K562 (cell line): ENCODE measurements around the gene C9orf153. TPM values are rescaled to one million over a fixed set of nuclear protein-coding genes. Genes with fewer than 3 reads are reported as not detected.

Source experiments
- ATAC-seq: fragments of 200-7000 bp; cut with Tn5 transposase; 3 replicates; pipeline ENCODE4 v1.9.1; 2020; ENCODE audit warnings: moderate library complexity
- BruUV-seq: library from RNA; stranded (reverse); fragments of 400-500 nt; replicated peaks from 2 replicates; lab custom pipeline; 2021; lab: Mats Ljungman, UMichigan
- CTCF ChIA-PET: fragments of 300-600 bp; formaldehyde crosslinking; extraction: SDS; loops from one replicate; lab custom pipeline; 2021; ENCODE audit warnings: low intra/inter-chr PET ratio; lab: Yijun Ruan, JAX
- POLR2A ChIA-PET: fragments of 300-600, 350-650 bp; sonication (Branson Sonifier 250); formaldehyde crosslinking; extraction: SDS; loops from one replicate; lab custom pipeline; 2021; ENCODE audit warnings: antibody characterized with exemption, inconsistent platforms; lab: Yijun Ruan, JAX
- DNase-seq, 4 experiments: peaks; one replicate each; pipeline versions ENCODE4 v3.0.0 to v3.0.0-alpha.2; 2011 to 2018; ENCODE audit warnings: low spot score in 3 of 4, mixed read lengths in 3 of 4; ENCODE audit errors: extremely low read depth in 1 of 4
- FAIRE-seq: peaks from 2 replicates; lab custom pipeline; 2011; peaks lifted over from hg19 to GRCh38; lab: Jason Lieb, UNC
- H2AFZ ChIP-seq: 2 replicates; pipeline ENCODE4 v1.6.0; 2011; ENCODE audit warnings: low read depth, low read length, control low read depth, inconsistent platforms
- H3K27ac ChIP-seq: fragments of 200-600 bp; 3 replicates; pipeline ENCODE4 v1.8.0; 2011; ENCODE audit warnings: low read depth, mild to moderate bottlenecking, control low read depth, inconsistent platforms, low read length, moderate library complexity, mixed read lengths; ENCODE audit errors: extremely low read depth
- H3K27me3 ChIP-seq, 2 experiments: fragments of 300-600 bp in 1 of 2; 2 replicates in 1 of 2; 3 replicates in 1 of 2; pipeline versions ENCODE4 v1.6.0 to v1.8.0; 2011; ENCODE audit warnings: inconsistent platforms in 2 of 2, low read length in 2 of 2, mild to moderate bottlenecking in 1 of 2, mixed read lengths in 1 of 2, moderate library complexity in 1 of 2; ENCODE audit not compliant: control insufficient read depth in 2 of 2, insufficient read depth in 2 of 2
- H3K36me3 ChIP-seq: fragments of 300-600 bp; 3 replicates; pipeline ENCODE4 v1.8.0; 2011; ENCODE audit warnings: mild to moderate bottlenecking, low read length, inconsistent platforms; ENCODE audit not compliant: control insufficient read depth, insufficient read depth
- H3K4me1 ChIP-seq, 2 experiments: fragments of 200-600 bp in 1 of 2; replicated peaks in 1 of 2; 2 replicates in 1 of 2; 3 replicates in 1 of 2; pipeline versions ENCODE4 v1.5.1 to v1.8.0; 2011; ENCODE audit warnings: inconsistent platforms in 2 of 2, low read length in 2 of 2, mild to moderate bottlenecking in 1 of 2, mixed read lengths in 1 of 2, moderate library complexity in 1 of 2; ENCODE audit not compliant: control insufficient read depth in 2 of 2, insufficient read depth in 2 of 2
- H3K4me2 ChIP-seq: 2 replicates; pipeline ENCODE4 v1.6.1; 2011; ENCODE audit warnings: low read length, control low read depth, inconsistent platforms, mixed read lengths; ENCODE audit not compliant: insufficient read depth
- H3K4me3 ChIP-seq: fragments of 200-600 bp; sonication (generic), shearing (Covaris generic); 2 replicates; pipeline ENCODE4 v1.5.1; 2016; ENCODE audit warnings: control low read depth, inconsistent platforms
- H3K79me2 ChIP-seq: fragments of 200-600 bp; 3 replicates; pipeline ENCODE4 v1.8.0; 2011; ENCODE audit warnings: low read length, inconsistent platforms; ENCODE audit not compliant: control insufficient read depth, insufficient read depth
- H3K9ac ChIP-seq, 2 experiments: 2 replicates each; pipeline versions ENCODE4 v1.6.0 to v1.6.1; 2011; ENCODE audit warnings: low read depth in 2 of 2, low read length in 2 of 2, control low read depth in 1 of 2, inconsistent platforms in 1 of 2, mild to moderate bottlenecking in 1 of 2, mixed read lengths in 1 of 2; ENCODE audit not compliant: insufficient read depth in 1 of 2
- H3K9me1 ChIP-seq: one replicate; pipeline ENCODE4 v1.6.0; 2011; ENCODE audit warnings: inconsistent platforms, mild to moderate bottlenecking, low read length, moderate library complexity; ENCODE audit not compliant: control insufficient read depth, insufficient read depth
- H3K9me3 ChIP-seq: replicated peaks from 2 replicates; pipeline ENCODE4 v1.5.1; 2011; ENCODE audit warnings: low read depth, low read length, inconsistent platforms; ENCODE audit not compliant: control insufficient read depth, insufficient read depth
- H4K20me1 ChIP-seq: replicated peaks from 2 replicates; pipeline ENCODE4 v1.6.1; 2011; ENCODE audit warnings: low read length, inconsistent platforms, mixed read lengths; ENCODE audit not compliant: control insufficient read depth, insufficient read depth
- CHD2 ChIP-seq: IDR thresholded peaks from 2 replicates; pipeline ENCODE4 v1.6.1; 2011; ENCODE audit warnings: low read depth, low read length
- FOXM1 ChIP-seq, 2 experiments: fragments of 450-650 bp in 1 of 2; sonication (generic) in 1 of 2; formaldehyde crosslinking in 1 of 2; IDR thresholded peaks; 2 replicates each; pipeline versions ENCODE4 v1.6.1 to v1.9.0; 2017 to 2022; ENCODE audit warnings: low read depth in 2 of 2, mild to moderate bottlenecking in 2 of 2, missing genetic modification reagents in 1 of 2, moderate library complexity in 1 of 2
- GTF2A2 ChIP-seq: IDR thresholded peaks from 2 replicates; pipeline ENCODE4 v1.6.1; 2016; ENCODE audit warnings: mild to moderate bottlenecking, missing genetic modification characterization, missing compliant biosample characterization
- KLF1 ChIP-seq: fragments of 450-650 bp; IDR thresholded peaks from 2 replicates; pipeline ENCODE4 v1.6.1; 2016; ENCODE audit warnings: missing genetic modification characterization, missing compliant biosample characterization
- L3MBTL2 ChIP-seq: fragments of 450-650 bp; IDR thresholded peaks from 2 replicates; pipeline ENCODE4 v1.6.1; 2016; ENCODE audit warnings: mild to moderate bottlenecking, moderate library complexity
- NCOA6 ChIP-seq: fragments of 450-650 bp; IDR thresholded peaks from 2 replicates; pipeline ENCODE4 v1.6.1; 2017; ENCODE audit warnings: mild to moderate bottlenecking
- RFX7 ChIP-seq: fragments of 250-450 bp; sonication (Bioruptor Pico); IDR thresholded peaks from 2 replicates; pipeline ENCODE4 v1.5.1; 2021; ENCODE audit warnings: mild to moderate bottlenecking
- SIN3B ChIP-seq: fragments of 450-650 bp; IDR thresholded peaks from 2 replicates; pipeline ENCODE4 v1.6.1; 2017; ENCODE audit warnings: low read depth, mild to moderate bottlenecking, moderate library complexity
- ZNF133 ChIP-seq: fragments of 250-450 bp; sonication (Bioruptor Pico); IDR thresholded peaks from 2 replicates; pipeline ENCODE4 v1.4.0; 2020; ENCODE audit warnings: mild to moderate bottlenecking
- WGBS: fragments of 100-300 bp; shearing (Covaris generic); methylation state at CpG from one replicate; pipeline ENCODE4 v1.1.6; 2016; ENCODE audit warnings: low coverage, mixed read lengths; ENCODE audit not compliant: insufficient coverage; ENCODE audit errors: missing lambda C conversion rate; 5-methylcytosine and 5-hydroxymethylcytosine counted together
- in situ Hi-C: fragments of 300-500 bp; cut with MboI; formaldehyde crosslinking; loops from 4 replicates; pipeline ENCODE4 v1.15.0; 2018; ENCODE audit warnings: inconsistent platforms, mixed read lengths
- intact Hi-C: fragments of 100-400 bp; cut with micrococcal nuclease; formaldehyde crosslinking; loops from 2 replicates; pipeline ENCODE4 v1.14.2; 2022
- polyA plus RNA-seq, 8 experiments: library from polyadenylated mRNA; depleted of rRNA in 4 of 8; stranded (reverse) in 5 of 8; unstranded in 3 of 8; fragments of >200 nt; fragmentation: Nextera tagmentation in 2 of 8; fragmentation: Illumina TruSeq in 1 of 8; extraction: Ambion mirVana in 2 of 8; extraction: Trizol in 1 of 8; gene quantifications; 2 replicates each; pipeline versions ENCODE4 v1.2.1 to v1.2.3, GENCODE V29; 2011 to 2014; ENCODE audit warnings: inconsistent platforms in 1 of 8, missing spikeins in 1 of 8
- total RNA-seq, 7 experiments: library from RNA; depleted of rRNA in 6 of 7; stranded (reverse); fragments of >200 nt in 6 of 7; fragmentation: Illumina TruSeq in 2 of 7; extraction: Trizol in 2 of 7; gene quantifications; 2 replicates each; pipeline versions ENCODE4 v1.2.1 to v1.2.3, GENCODE V29; 2011 to 2021; ENCODE audit warnings: low replicate concordance in 1 of 7

Gene C9orf153
- total and polyA plus RNA-seq, 9 of the 15 experiments (the other 6 are each of a cell fraction or from before 2014, with no cell fraction given), result 0.07 to 1.2 (median 0.11) TPM; not detected in 5

- WGBS, result 4% methylated on average over 3 of the region's 3 CpGs
- ATAC-seq, result no peak
- Histone ChIP-seq H4K20me1 (no peaks in the 10 kb centered on the region), H3K9me3 (no peaks in the 10 kb centered on the region), H3K27me3 (peaks cover 5 to 10% of the 10 kb centered on the region in 2 experiments; a peak in 3 of 5 replicates), H3K79me2 (no peaks in the 10 kb centered on the region), H3K4me3 (no peak overlapping the region), H2AFZ (no peak overlapping the region), H3K4me1 (no peaks in the 10 kb centered on the region), H3K9me1 (no peaks in the 10 kb centered on the region), H3K9ac (no peak overlapping the region), H3K27ac (no peak overlapping the region), H3K36me3 (no peaks in the 10 kb centered on the region), H3K4me2 (no peak overlapping the region)
- no TSS peak for BruUV-seq
- in situ Hi-C loops, result no loop called here
- no peak for FAIRE-seq
- intact Hi-C loops, result no loop called here
- DNase-seq, result no peak
- ChIA-PET POLR2A (interaction anchor here (0.6 kb wide), 1 partner anchor 63 kb away, joined by 3 read pairs; the partner anchor contains the start of gene ISCA1), CTCF (no interaction called here)
- TF ChIP-seq KLF1 (tag), result no peak
- TF ChIP-seq CHD2, result no peak
- TF ChIP-seq L3MBTL2, result no peak
- no peak for TF ChIP-seq ZNF133 (CRISPR knock-in tag)
- TF ChIP-seq FOXM1 (IDR thresholded peaks at IDR 0.05; ENCODE audit: low read depth), result no peak
- no peak for TF ChIP-seq FOXM1 (CRISPR knock-in tag; IDR thresholded peaks at IDR 0.05; ENCODE audit: low read depth)
- no peak for TF ChIP-seq SIN3B
- no peak for TF ChIP-seq NCOA6
- no peak for TF ChIP-seq GTF2A2 (tag)
- no peak for TF ChIP-seq RFX7 (CRISPR knock-in tag)
These were observed 39.9 kb downstream of the C9orf153 start for GRCh38 chr9:86219606-86220005.
